OCI-LY1 (cell line): ENCODE measurements around the gene OR51L1.

ENCODE experiments used
- H2AFZ ChIP-seq: fragments of 200-600 bp; sonication (generic), shearing (Covaris generic); 2 replicates; pipeline ENCODE4 v1.6.0; 2014; ENCODE audit warnings: antibody characterized with exemption, mild to moderate bottlenecking, low read length
- H3F3A ChIP-seq: fragments of 200-600 bp; sonication (generic), shearing (Covaris generic); 2 replicates; pipeline ENCODE4 v1.6.0; 2014; ENCODE audit warnings: mild to moderate bottlenecking, antibody characterized with exemption, low read length, moderate library complexity; ENCODE audit not compliant: insufficient read depth
- H3K27ac ChIP-seq: fragments of 200-600 bp; sonication (generic); 2 replicates; pipeline ENCODE4 v1.5.1; 2014; ENCODE audit warnings: low read length, mixed run types, mild to moderate bottlenecking, low read depth; ENCODE audit not compliant: poor library complexity, severe bottlenecking
- H3K27me3 ChIP-seq: fragments of 200-600 bp; sonication (generic); 2 replicates; pipeline ENCODE4 v1.6.0; 2014; ENCODE audit warnings: antibody characterized with exemption, mild to moderate bottlenecking, low read length, moderate library complexity; ENCODE audit not compliant: insufficient read depth
- H3K36me3 ChIP-seq: fragments of 200-600 bp; sonication (generic); 2 replicates; pipeline ENCODE4 v1.6.1; 2014; ENCODE audit warnings: mild to moderate bottlenecking, antibody characterized with exemption, low read length, moderate library complexity, mixed read lengths; ENCODE audit not compliant: insufficient read depth
- H3K4me1 ChIP-seq: fragments of 200-600 bp; sonication (generic); 2 replicates; pipeline ENCODE4 v1.5.1; 2014; ENCODE audit warnings: mild to moderate bottlenecking, low read length, moderate library complexity; ENCODE audit not compliant: insufficient read depth, severe bottlenecking
- H3K4me2 ChIP-seq: fragments of 200-600 bp; sonication (generic), shearing (Covaris generic); 2 replicates; pipeline ENCODE4 v1.6.1; 2014; ENCODE audit warnings: low read length
- H3K4me3 ChIP-seq: fragments of 200-600 bp; sonication (generic); 2 replicates; pipeline ENCODE4 v1.5.1; 2014; ENCODE audit warnings: low read length, low read depth, mild to moderate bottlenecking, mixed read lengths; ENCODE audit not compliant: poor library complexity, severe bottlenecking
- H3K79me2 ChIP-seq: fragments of 200-600 bp; shearing (Covaris generic); 2 replicates; pipeline ENCODE4 v1.6.1; 2016; ENCODE audit warnings: mixed run types, low read length, mixed read lengths; ENCODE audit not compliant: insufficient read depth
- H3K9ac ChIP-seq: fragments of 200-600 bp; sonication (generic), shearing (Covaris generic); 2 replicates; pipeline ENCODE4 v1.6.1; 2014; ENCODE audit warnings: mild to moderate bottlenecking, low read length, mixed read lengths
- H3K9me2 ChIP-seq: fragments of 200-600 bp; sonication (generic), shearing (Covaris generic); 2 replicates; pipeline ENCODE4 v1.6.1; 2014; ENCODE audit warnings: low read depth, mild to moderate bottlenecking, low read length, mixed read lengths
- H3K9me3 ChIP-seq: fragments of 200-600 bp; shearing (Covaris generic); 2 replicates; pipeline ENCODE4 v1.6.1; 2014; ENCODE audit warnings: low read length, mixed read lengths
- H4K20me1 ChIP-seq: fragments of 200-600 bp; sonication (generic), shearing (Covaris generic); 2 replicates; pipeline ENCODE4 v1.6.0; 2016; ENCODE audit warnings: mild to moderate bottlenecking, low read length; ENCODE audit not compliant: insufficient read depth
- EZH2 ChIP-seq: fragments of 200-600 bp; sonication (generic), shearing (Covaris generic); IDR thresholded peaks from 2 replicates; pipeline ENCODE4 v1.8.0; 2017; ENCODE audit warnings: borderline replicate concordance, mixed run types, mild to moderate bottlenecking, antibody characterized with exemption, low read length, moderate library complexity, mixed read lengths
- TF ChIP-seq, protein P1 (sequence below): fragments of 200-600 bp; sonication (generic), shearing (Covaris generic); IDR thresholded peaks from 2 replicates; pipeline ENCODE4 v1.5.1; 2017; ENCODE audit warnings: mild to moderate bottlenecking, antibody characterized with exemption, low read length, moderate library complexity, mixed read lengths

The OR51L1 gene

GRCh38 chr11:4960877-4961276 lies 33.8 kb upstream of the OR51L1 start:
- Histone ChIP-seq H3F3A (no peaks in the 10 kb centered on the region), H3K4me1 (no peaks in the 10 kb centered on the region), H3K36me3 (no peaks in the 10 kb centered on the region), H3K4me3 (no peak overlapping the region), H2AFZ (no peak overlapping the region), H3K79me2 (no peaks in the 10 kb centered on the region), H3K9me3 (no peaks in the 10 kb centered on the region), H4K20me1 (no peaks in the 10 kb centered on the region), H3K27me3 (no peaks in the 10 kb centered on the region), H3K9ac (no peak overlapping the region), H3K27ac (no peak overlapping the region), H3K4me2 (no peak overlapping the region), H3K9me2 (no peaks in the 10 kb centered on the region)
- TF ChIP-seq, protein P1, sequence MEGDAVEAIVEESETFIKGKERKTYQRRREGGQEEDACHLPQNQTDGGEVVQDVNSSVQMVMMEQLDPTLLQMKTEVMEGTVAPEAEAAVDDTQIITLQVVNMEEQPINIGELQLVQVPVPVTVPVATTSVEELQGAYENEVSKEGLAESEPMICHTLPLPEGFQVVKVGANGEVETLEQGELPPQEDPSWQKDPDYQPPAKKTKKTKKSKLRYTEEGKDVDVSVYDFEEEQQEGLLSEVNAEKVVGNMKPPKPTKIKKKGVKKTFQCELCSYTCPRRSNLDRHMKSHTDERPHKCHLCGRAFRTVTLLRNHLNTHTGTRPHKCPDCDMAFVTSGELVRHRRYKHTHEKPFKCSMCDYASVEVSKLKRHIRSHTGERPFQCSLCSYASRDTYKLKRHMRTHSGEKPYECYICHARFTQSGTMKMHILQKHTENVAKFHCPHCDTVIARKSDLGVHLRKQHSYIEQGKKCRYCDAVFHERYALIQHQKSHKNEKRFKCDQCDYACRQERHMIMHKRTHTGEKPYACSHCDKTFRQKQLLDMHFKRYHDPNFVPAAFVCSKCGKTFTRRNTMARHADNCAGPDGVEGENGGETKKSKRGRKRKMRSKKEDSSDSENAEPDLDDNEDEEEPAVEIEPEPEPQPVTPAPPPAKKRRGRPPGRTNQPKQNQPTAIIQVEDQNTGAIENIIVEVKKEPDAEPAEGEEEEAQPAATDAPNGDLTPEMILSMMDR: no peak
- TF ChIP-seq EZH2: no peak

DNA sequence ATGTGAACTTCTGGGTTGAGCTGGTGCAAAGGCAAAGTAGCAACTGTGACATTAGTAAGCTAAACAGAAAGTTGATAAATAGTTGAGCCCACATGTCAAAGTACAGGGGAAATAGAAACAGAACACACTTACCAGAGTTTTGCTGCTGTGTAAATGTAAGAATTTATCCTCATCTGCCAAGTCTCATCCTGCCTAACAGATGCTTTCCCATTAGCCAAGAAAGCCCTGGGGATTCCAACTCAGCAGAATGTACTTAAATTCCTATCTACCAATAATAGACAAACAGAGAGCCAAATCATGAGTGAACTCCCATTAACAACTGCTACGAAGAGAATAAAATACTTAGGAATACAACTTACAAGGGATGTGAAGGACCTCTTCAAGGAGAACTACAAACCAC lies 31.8 kb upstream of the OR51L1 start:
- Histone ChIP-seq H3K4me2 (no peak overlapping the region), H3K79me2 (no peaks in the 10 kb centered on the region), H4K20me1 (no peaks in the 10 kb centered on the region), H2AFZ (no peak overlapping the region), H3F3A (no peaks in the 10 kb centered on the region), H3K27ac (no peak overlapping the region), H3K4me1 (no peaks in the 10 kb centered on the region), H3K4me3 (no peak overlapping the region), H3K9ac (no peak overlapping the region), H3K9me3 (no peaks in the 10 kb centered on the region), H3K27me3 (no peaks in the 10 kb centered on the region), H3K9me2 (no peaks in the 10 kb centered on the region), H3K36me3 (no peaks in the 10 kb centered on the region)
- TF ChIP-seq, protein P1: no peak
- TF ChIP-seq EZH2: no peak

DNA sequence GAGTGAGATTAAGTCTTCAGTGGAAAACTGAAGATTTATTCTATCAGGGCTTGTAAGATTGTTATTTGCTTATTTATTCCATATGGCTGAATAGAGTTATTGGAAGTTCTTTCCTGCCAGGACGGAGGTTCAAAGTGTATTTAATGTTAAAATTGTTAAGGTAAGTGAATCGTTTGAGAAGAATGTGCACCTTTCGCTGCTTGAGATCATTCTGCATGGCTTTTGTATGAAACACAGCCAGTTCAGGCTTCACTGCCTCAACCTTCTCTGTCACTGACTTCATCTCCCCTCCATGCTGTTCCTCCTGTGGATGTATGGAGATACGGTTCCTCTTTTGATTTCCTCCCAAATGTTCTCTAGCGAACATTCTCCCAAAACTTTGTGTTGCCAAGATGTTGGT lies 19.2 kb upstream of the OR51L1 start:
- H3K4me3 ChIP-seq: no peak overlapping the region
- no peak for TF ChIP-seq EZH2
- TF ChIP-seq, protein P1: no peak

More for the DNA sequence above, 19.2 kb upstream of the OR51L1 start:
- H3K4me1 ChIP-seq: no peaks in the 10 kb centered on the region
- H3F3A ChIP-seq: no peaks in the 10 kb centered on the region
- no peaks in the 10 kb centered on the region for H4K20me1 ChIP-seq
- H2AFZ ChIP-seq: no peak overlapping the region
- H3K9ac ChIP-seq: no peak overlapping the region
- no peaks in the 10 kb centered on the region for H3K27me3 ChIP-seq
- H3K79me2 ChIP-seq: no peaks in the 10 kb centered on the region
- no peak overlapping the region for H3K4me2 ChIP-seq
- no peaks in the 10 kb centered on the region for H3K9me2 ChIP-seq
- H3K36me3 ChIP-seq: no peaks in the 10 kb centered on the region
- no peak overlapping the region for H3K27ac ChIP-seq
- no peaks in the 10 kb centered on the region for H3K9me3 ChIP-seq
